Mononuclear cell (primary cell): ENCODE results near the gene CDH2. TPM values are rescaled to one million over a fixed set of nuclear protein-coding genes. Genes with fewer than 3 reads are reported as not detected.

ENCODE experiments used
- H3K27me3 ChIP-seq: 2 replicates; pipeline ENCODE4 v1.6.0; 2011; ENCODE audit warnings: low read length, control low read depth; ENCODE audit not compliant: insufficient read depth
- H3K4me1 ChIP-seq: 2 replicates; pipeline ENCODE4 v1.5.1; 2011; ENCODE audit warnings: mild to moderate bottlenecking, low read length, control low read depth; ENCODE audit not compliant: insufficient read depth
- H3K4me3 ChIP-seq: 2 replicates; pipeline ENCODE4 v1.5.1; 2011; ENCODE audit warnings: mild to moderate bottlenecking, low read length, moderate library complexity
- H3K9me3 ChIP-seq: 2 replicates; pipeline ENCODE4 v1.5.1; 2011; ENCODE audit warnings: low read depth, mild to moderate bottlenecking, control low read depth, low read length
- total RNA-seq: library from RNA; depleted of rRNA; stranded (reverse); fragments of >200 nt; gene quantifications from one replicate; pipeline ENCODE4 v1.2.3, GENCODE V29; 2012

The CDH2 gene
- total RNA-seq, 1 donor: not detected

- no peaks in the 10 kb centered on the region for H3K4me1 ChIP-seq
- no peak overlapping the region for H3K4me3 ChIP-seq
- no peaks in the 10 kb centered on the region for H3K9me3 ChIP-seq
- no peaks in the 10 kb centered on the region for H3K27me3 ChIP-seq
Observed at GRCh38 chr18:28124131-28125029, 52.5 kb downstream of the CDH2 start.

DNA sequence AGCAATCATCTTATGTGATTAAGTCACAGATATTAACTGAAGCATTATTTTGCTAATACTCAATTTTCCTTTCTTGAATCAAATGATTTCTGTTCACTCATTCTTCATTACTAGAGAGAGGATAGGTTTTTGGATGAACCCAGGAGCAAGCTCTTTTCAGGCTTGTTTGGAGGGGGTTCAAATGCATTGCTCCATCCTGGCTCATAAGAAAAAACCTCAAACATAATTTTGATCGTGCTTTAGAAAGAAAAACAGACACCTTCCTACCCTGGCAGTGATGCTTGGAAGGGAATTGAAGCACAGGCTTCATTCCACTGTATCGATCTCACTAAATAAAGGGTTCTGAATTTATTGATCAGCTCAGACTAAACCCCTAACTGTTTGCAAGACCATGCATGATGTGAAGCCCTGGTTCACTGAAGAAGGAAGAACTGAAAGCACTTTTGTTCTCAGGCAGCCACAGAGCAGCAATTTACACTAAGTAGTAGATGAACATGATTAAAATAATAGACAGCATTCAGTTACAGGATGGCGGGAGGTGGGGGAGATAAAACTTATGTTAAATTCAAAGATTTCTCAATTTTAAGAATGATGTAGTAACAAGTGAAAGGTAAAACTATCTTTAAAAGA is 53.4 kb downstream of the CDH2 start:
- Histone ChIP-seq H3K9me3 (no peaks in the 10 kb centered on the region), H3K27me3 (no peaks in the 10 kb centered on the region), H3K4me1 (no peaks in the 10 kb centered on the region), H3K4me3 (no peak overlapping the region)

DNA sequence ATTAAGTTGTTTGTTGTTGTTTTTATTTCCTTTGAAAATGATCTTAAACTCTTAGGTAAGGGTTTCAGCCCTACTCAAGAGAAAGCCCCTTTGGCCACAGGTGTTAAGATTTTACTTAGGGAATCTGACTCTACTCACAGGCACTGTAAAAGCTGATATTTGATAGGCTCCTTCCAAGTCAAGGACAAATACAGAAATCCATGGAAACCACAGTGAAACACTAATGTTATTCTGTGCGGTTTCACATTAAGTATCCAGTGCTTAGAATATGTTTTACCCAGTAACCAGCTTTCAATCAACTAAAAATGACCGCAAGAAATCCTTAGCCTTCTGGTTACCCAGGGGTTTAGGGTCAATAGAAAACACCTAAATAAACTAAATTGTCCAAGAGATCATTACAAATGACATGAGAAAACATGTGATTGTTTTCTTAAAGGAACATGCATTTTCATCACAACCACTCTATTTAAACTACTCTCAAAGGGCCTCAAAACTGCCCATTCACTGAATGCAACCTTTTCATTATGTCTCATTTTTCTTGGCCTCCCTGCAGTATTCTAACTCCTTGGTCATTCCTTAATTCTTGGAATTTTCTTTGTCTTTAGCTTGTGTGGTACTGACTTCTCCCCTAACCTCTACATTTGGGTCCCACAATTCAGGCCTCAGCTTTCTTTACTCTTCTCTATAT is 56.0 kb downstream of the CDH2 start:
- Histone ChIP-seq H3K4me1 (no peaks in the 10 kb centered on the region), H3K27me3 (no peaks in the 10 kb centered on the region), H3K4me3 (no peak overlapping the region), H3K9me3 (no peaks in the 10 kb centered on the region)

- H3K9me3 ChIP-seq: no peaks in the 10 kb centered on the region
- H3K4me3 ChIP-seq: no peak overlapping the region
- no peaks in the 10 kb centered on the region for H3K4me1 ChIP-seq
- no peaks in the 10 kb centered on the region for H3K27me3 ChIP-seq
Observed at GRCh38 chr18:28116461-28116860, 60.5 kb downstream of the CDH2 start.

- Histone ChIP-seq H3K9me3 (no peaks in the 10 kb centered on the region), H3K27me3 (no peaks in the 10 kb centered on the region), H3K4me1 (no peaks in the 10 kb centered on the region), H3K4me3 (no peak overlapping the region)
Observed at GRCh38 chr18:28115149-28115550, 61.8 kb downstream of the CDH2 start.

GRCh38 chr18:28114472-28114871 is 62.5 kb downstream of the CDH2 start:
- Histone ChIP-seq H3K27me3 (no peaks in the 10 kb centered on the region), H3K4me3 (no peak overlapping the region), H3K4me1 (no peaks in the 10 kb centered on the region), H3K9me3 (no peaks in the 10 kb centered on the region)

GRCh38 chr18:28113271-28114029 is 63.5 kb downstream of the CDH2 start:
- Histone ChIP-seq H3K9me3 (no peaks in the 10 kb centered on the region), H3K27me3 (no peaks in the 10 kb centered on the region), H3K4me1 (no peaks in the 10 kb centered on the region), H3K4me3 (no peak overlapping the region)

DNA sequence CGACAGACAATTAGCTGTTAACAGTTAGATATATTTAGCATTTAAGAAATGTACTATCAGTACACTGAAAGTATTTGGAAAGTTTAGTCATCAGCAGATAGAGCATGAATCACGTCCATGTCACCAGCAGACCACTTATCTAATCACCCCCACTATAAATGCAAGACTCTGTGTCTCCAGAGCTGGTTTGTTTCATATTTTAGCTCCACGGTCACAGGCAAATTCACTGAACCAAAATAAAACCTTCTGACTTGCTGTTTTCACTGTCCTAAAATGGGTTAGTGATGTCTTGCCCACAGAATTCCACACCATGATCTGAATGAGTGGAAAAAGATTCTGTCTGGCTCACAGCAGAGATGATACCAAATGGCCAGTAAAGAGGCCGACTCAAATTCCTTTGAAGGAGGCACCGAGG is 64.9 kb downstream of the CDH2 start:
- Histone ChIP-seq H3K9me3 (no peaks in the 10 kb centered on the region), H3K4me3 (no peak overlapping the region), H3K4me1 (no peaks in the 10 kb centered on the region), H3K27me3 (no peaks in the 10 kb centered on the region)

DNA sequence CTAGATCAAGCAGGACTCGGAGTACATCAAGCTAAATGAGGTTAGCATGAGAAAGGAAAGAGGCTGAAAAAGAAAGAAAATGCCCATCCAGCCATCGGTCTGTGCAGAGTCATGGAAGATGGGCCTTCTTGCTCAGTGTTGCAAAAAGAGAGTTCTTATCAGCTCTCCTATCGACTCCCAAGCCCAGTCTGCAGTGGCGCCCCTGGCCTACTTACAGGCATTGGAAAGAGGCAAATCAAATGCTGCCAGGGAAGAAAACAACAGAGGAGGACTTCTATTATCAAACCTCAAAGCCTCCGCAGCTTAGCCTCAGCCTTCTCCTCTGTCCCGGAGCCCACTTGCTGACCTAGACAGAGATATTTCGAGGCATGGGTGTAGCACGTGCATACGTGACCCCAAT is 66.0 kb downstream of the CDH2 start:
- no peaks in the 10 kb centered on the region for H3K9me3 ChIP-seq
- H3K4me1 ChIP-seq: no peaks in the 10 kb centered on the region
- no peak overlapping the region for H3K4me3 ChIP-seq

DNA sequence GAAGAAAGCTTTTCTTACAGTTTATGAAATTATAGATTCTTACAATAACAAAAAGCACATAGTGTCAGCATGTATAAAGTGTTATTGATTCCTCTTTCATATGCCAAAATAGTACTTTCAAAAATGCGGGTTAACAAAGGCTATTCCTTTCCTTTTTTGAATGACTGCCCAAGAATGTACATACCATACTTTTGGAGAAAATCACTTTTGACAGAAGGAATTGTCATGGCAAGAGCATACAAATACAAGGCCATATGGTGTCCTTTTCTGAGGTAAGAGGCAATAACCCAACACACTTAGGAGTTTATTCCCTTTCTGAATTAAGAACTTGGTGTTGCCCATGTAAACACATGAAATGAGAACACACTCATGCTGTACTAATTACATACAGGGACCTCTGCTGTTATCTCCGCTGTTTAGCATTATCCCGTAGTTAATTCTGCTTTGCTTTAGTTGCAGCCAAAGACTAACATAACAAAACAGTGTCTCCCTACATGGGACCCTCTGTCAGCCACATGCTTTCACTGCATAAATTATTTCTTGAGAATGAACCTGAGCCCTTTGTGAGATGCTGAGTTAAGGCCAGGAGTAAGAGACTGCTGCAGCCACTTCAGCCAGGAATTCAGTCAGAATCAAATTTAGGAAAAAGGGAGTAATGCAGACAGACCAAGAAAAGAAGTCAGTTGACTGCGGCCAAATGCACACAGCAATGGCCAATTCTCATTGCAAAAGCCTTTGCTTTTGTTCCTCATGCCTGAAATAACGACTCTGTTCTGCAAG is 67.0 kb downstream of the CDH2 start:
- no peaks in the 10 kb centered on the region for H3K27me3 ChIP-seq
- no peaks in the 10 kb centered on the region for H3K4me1 ChIP-seq
- no peaks in the 10 kb centered on the region for H3K9me3 ChIP-seq
- H3K4me3 ChIP-seq: no peak overlapping the region

More for the DNA sequence above, 66.0 kb downstream of the CDH2 start:
- no peaks in the 10 kb centered on the region for H3K27me3 ChIP-seq

DNA sequence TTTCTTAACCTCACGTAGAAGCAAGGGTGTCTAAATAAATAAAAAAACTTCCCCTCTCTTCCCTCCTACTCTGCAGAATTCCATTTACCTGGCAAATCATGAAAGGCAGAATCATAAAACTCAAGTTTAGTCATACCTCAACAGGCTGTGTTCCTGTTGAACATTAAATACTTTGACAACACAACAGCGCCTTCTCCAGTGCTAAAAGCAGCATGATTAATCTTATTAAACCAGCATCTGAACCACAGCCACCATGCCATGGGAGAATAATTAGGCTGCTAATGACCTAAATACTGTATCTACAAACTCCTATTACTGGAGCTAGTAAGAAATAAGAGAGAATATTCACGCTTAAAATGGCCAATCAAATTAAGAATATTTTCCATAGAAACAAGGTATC is 68.1 kb downstream of the CDH2 start:
- no peaks in the 10 kb centered on the region for H3K4me1 ChIP-seq
- no peaks in the 10 kb centered on the region for H3K27me3 ChIP-seq
- H3K9me3 ChIP-seq: no peaks in the 10 kb centered on the region
- no peak overlapping the region for H3K4me3 ChIP-seq

- H3K4me1 ChIP-seq: no peaks in the 10 kb centered on the region
- no peak overlapping the region for H3K4me3 ChIP-seq
- no peaks in the 10 kb centered on the region for H3K27me3 ChIP-seq
- H3K9me3 ChIP-seq: no peaks in the 10 kb centered on the region
Observed at GRCh38 chr18:28108254-28108653, 68.7 kb downstream of the CDH2 start.

DNA sequence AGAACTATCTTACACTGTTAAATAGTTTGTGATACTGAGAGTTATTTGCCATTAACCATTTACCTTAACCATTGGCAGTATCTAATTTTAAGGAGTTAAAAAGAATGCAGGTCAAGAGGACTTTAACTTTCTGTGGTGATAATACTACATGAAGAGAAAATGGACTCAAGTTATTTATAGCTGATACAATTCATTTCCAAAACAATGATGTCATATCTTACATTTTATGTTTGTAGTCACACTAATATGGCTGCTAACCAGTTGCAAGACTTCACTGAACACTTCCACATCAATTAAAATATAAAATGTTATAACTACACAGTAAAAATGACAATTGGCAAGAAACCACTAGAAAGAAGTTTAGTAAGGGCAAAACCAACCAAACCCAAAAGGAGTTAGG is 77.7 kb downstream of the CDH2 start:
- Histone ChIP-seq H3K4me3 (no peak overlapping the region), H3K9me3 (no peaks in the 10 kb centered on the region), H3K27me3 (no peaks in the 10 kb centered on the region), H3K4me1 (no peaks in the 10 kb centered on the region)

- no peaks in the 10 kb centered on the region for H3K9me3 ChIP-seq
- H3K4me3 ChIP-seq: no peak overlapping the region
- H3K4me1 ChIP-seq: no peaks in the 10 kb centered on the region
- H3K27me3 ChIP-seq: no peaks in the 10 kb centered on the region
Observed at GRCh38 chr18:28095631-28096030, 81.3 kb downstream of the CDH2 start.
